ENCODE results near the gene ZNF681. TPM values are rescaled to one million over a fixed set of nuclear protein-coding genes. Genes with fewer than 3 reads are reported as not detected.

The ZNF681 gene
- total RNA-seq (2014; rRNA removed; shearing (Covaris generic)) = 1.7 and 1.9 TPM in 2 replicates

GRCh38 chr19:23758187-23759074, at the start of gene ZNF681:
TSS of gene ZNF681 (minus strand) at chr19:23758891. CDS start at chr19:23758749, 142 bp downstream.

Other genes with a start within 250 kb of the ZNF681 start
- gene ZNF675, start 71.7 kb downstream of the ZNF681 start, total RNA-seq (2014; rRNA removed; shearing (Covaris generic)) = 19.9 and 26.1 TPM in 2 replicates
- gene ZNF726, start 156.0 kb upstream of the ZNF681 start, total RNA-seq (2014; rRNA removed; shearing (Covaris generic)) = 17.3 and 20.1 TPM in 2 replicates